ENCODE results near the gene NMB.

The NMB gene

DNA sequence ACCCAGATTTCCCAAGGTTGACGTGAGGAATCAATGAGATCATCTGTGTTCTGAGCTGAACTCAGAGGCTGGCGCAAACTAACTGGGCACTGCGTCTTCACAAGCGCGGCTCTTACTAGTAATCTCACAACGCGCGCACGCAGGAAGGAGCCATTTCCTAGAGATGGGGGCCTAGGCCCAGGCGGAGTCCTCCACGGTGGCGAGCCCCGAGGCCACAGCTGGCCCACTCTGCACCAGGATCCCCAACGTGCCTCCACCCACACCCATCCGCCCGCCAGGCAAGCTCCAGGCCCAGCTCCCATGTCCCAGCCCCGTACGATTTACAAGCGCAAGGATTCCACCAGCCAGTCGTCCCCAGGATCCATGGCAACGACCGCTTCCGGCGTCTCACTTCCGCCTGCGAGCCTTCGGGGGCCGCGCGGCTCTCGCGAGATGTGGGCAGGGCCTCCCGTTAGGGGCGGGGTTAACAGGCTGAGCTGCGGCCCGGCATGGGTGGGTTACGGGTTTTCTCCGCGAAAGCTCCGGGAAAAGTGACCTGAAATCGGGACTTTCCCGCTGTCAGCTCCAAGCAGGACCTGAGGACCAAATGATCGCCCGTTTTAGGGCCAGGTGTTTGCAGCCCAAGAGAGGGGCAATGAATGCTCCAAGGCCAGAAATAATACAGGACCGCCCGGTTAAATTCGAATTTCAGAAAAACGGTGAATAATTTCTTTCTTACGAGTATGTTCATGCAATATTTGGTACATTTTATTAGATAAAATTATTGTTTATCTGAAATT lies 3.9 kb downstream of the NMB start, which contains the start of gene WDR73:
Gene WDR73 (minus strand): TSS at position 374 of the 779 bp plus-strand sequence. CDS start 9 bp downstream, at position 365.
- Histone ChIP-seq H3K27ac (replicated peaks) (peak within 1 kb of the TSS; percentile 92), H3K27me3 (ENCODE audit: insufficient read depth, poor library complexity, severe bottlenecking) (no peaks in the 10 kb centered on the region), H3K4me3 (replicated peaks; ENCODE audit: insufficient read depth, low read length) (peak within 1 kb of the TSS; percentile 85)
- DNase-seq (ENCODE audit: low read depth in 1 of 2, low spot score in 1 of 2): peak; percentile 86 to 95
- TF ChIP-seq GABPA (IDR thresholded peaks at IDR 0.05; ENCODE audit: low read depth): peak; percentile 86
- TF ChIP-seq, protein P1, sequence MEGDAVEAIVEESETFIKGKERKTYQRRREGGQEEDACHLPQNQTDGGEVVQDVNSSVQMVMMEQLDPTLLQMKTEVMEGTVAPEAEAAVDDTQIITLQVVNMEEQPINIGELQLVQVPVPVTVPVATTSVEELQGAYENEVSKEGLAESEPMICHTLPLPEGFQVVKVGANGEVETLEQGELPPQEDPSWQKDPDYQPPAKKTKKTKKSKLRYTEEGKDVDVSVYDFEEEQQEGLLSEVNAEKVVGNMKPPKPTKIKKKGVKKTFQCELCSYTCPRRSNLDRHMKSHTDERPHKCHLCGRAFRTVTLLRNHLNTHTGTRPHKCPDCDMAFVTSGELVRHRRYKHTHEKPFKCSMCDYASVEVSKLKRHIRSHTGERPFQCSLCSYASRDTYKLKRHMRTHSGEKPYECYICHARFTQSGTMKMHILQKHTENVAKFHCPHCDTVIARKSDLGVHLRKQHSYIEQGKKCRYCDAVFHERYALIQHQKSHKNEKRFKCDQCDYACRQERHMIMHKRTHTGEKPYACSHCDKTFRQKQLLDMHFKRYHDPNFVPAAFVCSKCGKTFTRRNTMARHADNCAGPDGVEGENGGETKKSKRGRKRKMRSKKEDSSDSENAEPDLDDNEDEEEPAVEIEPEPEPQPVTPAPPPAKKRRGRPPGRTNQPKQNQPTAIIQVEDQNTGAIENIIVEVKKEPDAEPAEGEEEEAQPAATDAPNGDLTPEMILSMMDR (IDR thresholded peaks at IDR 0.05; ENCODE audit: insufficient read depth, low read length): no peak
- TF ChIP-seq POLR2AphosphoS5 (IDR thresholded peaks at IDR 0.05; ENCODE audit: low read depth): peak; percentile 79
- TF ChIP-seq SPI1 (IDR thresholded peaks at IDR 0.05; ENCODE audit: borderline replicate concordance, low read depth): peak; percentile 73; the same call in 1 of the 2 replicates
- TF ChIP-seq, protein P2, sequence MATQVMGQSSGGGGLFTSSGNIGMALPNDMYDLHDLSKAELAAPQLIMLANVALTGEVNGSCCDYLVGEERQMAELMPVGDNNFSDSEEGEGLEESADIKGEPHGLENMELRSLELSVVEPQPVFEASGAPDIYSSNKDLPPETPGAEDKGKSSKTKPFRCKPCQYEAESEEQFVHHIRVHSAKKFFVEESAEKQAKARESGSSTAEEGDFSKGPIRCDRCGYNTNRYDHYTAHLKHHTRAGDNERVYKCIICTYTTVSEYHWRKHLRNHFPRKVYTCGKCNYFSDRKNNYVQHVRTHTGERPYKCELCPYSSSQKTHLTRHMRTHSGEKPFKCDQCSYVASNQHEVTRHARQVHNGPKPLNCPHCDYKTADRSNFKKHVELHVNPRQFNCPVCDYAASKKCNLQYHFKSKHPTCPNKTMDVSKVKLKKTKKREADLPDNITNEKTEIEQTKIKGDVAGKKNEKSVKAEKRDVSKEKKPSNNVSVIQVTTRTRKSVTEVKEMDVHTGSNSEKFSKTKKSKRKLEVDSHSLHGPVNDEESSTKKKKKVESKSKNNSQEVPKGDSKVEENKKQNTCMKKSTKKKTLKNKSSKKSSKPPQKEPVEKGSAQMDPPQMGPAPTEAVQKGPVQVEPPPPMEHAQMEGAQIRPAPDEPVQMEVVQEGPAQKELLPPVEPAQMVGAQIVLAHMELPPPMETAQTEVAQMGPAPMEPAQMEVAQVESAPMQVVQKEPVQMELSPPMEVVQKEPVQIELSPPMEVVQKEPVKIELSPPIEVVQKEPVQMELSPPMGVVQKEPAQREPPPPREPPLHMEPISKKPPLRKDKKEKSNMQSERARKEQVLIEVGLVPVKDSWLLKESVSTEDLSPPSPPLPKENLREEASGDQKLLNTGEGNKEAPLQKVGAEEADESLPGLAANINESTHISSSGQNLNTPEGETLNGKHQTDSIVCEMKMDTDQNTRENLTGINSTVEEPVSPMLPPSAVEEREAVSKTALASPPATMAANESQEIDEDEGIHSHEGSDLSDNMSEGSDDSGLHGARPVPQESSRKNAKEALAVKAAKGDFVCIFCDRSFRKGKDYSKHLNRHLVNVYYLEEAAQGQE (IDR thresholded peaks at IDR 0.05; ENCODE audit: insufficient replicate concordance, low read depth): peak; percentile 34

DNA sequence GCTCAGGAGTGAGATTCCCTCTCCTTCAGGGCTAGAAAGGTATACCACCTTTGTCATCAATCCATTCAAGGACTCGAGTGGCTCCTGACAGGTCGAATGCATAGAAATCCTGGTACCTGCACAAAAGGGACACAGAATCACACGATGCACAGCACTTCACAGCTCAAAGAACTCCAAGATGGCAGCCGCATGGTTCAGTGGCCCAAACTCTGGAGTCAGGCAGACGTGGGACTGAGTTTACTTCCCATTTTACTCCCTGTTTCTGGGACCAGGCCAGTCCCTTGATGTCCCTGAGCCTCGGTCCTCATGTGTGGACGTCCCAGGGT lies 4.5 kb downstream of the NMB start:
- no peak for DNase-seq (ENCODE audit: low read depth in 1 of 2, low spot score in 1 of 2)
- Histone ChIP-seq H3K27me3 (ENCODE audit: insufficient read depth, poor library complexity, severe bottlenecking) (no peaks in the 10 kb centered on the region), H3K4me3 (replicated peaks; ENCODE audit: insufficient read depth, low read length) (peak overlapping the region; percentile 85), H3K27ac (replicated peaks) (peak overlapping the region; percentile 92)
- TF ChIP-seq, protein P1 (IDR thresholded peaks at IDR 0.05; ENCODE audit: insufficient read depth, low read length): no peak
- no peak for TF ChIP-seq POLR2AphosphoS5 (IDR thresholded peaks at IDR 0.05; ENCODE audit: low read depth)
- no peak for TF ChIP-seq SPI1 (IDR thresholded peaks at IDR 0.05; ENCODE audit: borderline replicate concordance, low read depth)
- TF ChIP-seq, protein P2 (IDR thresholded peaks at IDR 0.05; ENCODE audit: insufficient replicate concordance, low read depth): no peak
- TF ChIP-seq GABPA (IDR thresholded peaks at IDR 0.05; ENCODE audit: low read depth): no peak

DNA sequence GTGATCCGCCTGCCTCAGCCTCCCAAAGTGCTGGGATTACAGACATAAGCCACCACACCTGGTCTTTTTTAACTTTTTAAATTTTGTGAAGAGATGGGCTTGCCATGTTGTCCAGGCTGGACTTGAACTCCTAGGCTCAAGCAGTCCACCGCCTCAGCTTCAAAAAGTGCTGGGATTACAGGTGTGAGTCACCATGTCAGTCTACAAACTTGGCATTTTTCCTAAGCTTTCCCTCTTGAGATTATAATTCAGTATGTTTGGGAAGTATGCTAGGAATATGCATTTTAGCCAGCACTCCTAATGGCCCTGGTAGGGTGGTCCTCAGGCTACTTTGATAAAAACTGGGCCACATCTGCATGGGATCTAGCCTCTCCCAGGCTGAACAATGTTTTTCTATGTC lies 8.3 kb downstream of the NMB start:
- no peak overlapping the region for H3K27ac ChIP-seq (replicated peaks)
- TF ChIP-seq GABPA (IDR thresholded peaks at IDR 0.05; ENCODE audit: low read depth) (no peak), POLR2AphosphoS5 (IDR thresholded peaks at IDR 0.05; ENCODE audit: low read depth) (no peak), SPI1 (IDR thresholded peaks at IDR 0.05; ENCODE audit: borderline replicate concordance, low read depth) (no peak)
- TF ChIP-seq, protein P1 (IDR thresholded peaks at IDR 0.05; ENCODE audit: insufficient read depth, low read length): no peak
- TF ChIP-seq, protein P2 (IDR thresholded peaks at IDR 0.05; ENCODE audit: insufficient replicate concordance, low read depth): no peak

More for the DNA sequence above, 8.3 kb downstream of the NMB start:
- Histone ChIP-seq H3K4me3 (replicated peaks; ENCODE audit: insufficient read depth, low read length) (no peak overlapping the region), H3K27me3 (ENCODE audit: insufficient read depth, poor library complexity, severe bottlenecking) (no peaks in the 10 kb centered on the region)
- DNase-seq (ENCODE audit: low read depth in 1 of 2, low spot score in 1 of 2): no peak

Measured in HL-60 (cell line).